CD4-positive, alpha-beta T cell treated with Interleukin-15 for 1 hour (primary cell): ENCODE measurements around the gene EMILIN2.

ENCODE experiments used
- DNase-seq: peaks from one replicate; pipeline ENCODE4 v3.0.0-alpha.2; 2020

The EMILIN2 gene

DNA sequence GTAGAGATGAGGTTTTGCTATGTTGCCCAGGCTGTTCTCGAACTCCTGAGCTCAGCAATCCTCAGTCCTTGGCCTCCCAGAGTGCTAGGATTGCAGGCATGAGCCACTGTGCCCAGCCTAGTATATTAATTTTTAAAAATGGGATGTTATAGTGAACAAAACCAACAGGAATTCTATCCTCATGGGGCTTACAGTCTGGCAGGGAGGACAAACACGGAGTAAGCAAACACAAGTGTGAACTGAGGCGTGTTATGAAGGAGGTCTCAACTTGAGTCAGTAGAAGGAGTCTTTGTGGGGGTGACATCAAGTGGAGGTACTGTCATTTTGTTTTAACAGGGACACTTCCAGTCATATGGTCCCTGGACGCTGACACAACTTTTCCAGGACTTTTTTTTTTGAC is 33.1 kb downstream of the EMILIN2 start:
- DNase-seq = no peak

DNA sequence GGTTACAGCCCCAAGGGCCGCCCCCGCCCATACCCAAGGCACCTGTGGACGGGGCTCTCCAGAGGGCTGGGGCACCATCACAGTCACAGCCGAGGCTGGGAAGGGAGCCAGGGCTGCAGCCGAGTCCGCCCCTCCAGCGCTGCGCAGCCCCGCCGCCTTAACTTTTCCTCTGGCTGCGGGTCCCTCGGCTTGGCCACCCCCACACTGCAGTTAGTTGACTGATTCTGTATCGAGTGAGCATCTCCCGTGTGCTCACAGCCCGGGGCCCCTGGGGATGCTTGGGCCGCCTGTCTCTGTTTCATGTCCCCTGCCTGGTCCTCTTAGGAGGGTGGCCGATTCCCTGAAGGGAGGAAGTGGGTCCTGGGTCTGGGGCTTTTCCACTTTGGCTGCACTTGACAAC is 33.7 kb downstream of the EMILIN2 start:
- DNase-seq = no peak

DNA sequence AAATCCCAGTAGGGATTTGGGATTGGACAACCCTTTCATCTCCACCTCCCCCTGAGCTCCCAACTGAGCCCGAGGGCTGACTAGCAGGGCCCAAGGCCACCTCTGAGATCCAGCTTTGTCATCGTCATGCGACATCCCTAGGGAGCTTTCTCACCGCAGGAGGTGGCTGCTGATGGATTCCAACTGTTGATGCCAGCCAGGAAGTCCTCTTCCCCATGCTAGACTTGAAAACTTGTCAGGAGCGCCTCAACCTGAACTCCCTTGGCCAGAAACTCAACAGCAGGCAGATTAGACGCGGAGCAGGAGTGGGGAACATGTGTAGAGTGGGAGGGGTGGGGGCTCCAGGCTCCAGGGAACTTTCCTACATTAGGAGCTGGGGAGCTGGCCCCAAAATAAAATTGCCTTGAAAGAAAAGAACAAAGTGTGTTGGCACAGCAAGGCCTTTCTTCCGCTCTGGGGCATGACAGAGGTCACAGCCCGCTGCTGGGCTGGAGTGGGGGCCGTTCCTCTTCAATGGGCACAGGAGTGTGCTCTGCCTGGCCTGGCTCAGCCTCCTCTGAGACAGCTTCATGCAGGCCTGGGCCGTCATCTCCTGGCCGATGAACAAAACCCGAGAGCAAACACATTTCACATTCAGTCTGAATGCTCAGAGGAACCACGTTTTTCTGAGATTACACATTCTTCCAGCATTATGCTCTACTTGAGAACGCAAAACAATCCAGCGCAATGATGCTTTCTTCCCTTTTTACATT is 34.5 kb downstream of the EMILIN2 start:
- no peak for DNase-seq

DNA sequence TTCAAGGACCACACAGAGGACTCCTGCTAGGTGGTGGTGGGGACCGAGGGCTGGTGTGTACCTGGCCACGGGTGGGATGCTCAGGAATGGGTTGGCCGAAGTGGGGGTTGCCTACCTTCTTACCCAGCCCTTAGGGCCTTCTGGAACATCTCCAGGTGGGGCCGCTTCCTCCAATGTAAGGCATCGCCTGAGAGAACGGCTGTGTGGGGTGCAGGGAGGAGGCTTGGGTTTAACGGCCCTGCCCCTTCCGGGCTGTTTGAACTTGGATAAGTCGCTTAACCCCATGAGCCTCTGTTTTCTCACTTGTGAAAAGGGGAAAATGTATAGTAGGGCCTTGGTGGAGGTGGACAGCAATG is 35.0 kb downstream of the EMILIN2 start:
- no peak for DNase-seq

DNA sequence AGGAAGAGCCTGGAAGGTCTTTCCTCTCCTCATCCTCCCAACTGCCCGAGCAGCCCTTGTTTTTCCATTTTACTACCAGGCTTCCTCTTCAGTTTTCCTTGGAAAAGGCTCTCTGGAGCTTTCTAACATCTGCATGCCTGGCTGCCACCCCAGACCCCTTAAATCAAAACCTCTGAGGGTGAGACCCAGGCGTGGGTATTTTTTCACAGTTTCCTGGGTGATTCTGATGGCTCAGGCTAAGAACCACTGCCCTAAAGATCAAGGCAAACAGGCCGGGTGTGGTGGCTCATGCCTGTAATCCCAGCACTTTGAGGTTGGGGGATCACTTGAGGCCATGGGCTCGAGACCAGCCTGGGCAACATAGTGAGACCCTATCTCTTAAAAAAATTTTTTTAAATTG is 35.4 kb downstream of the EMILIN2 start:
- DNase-seq = no peak

DNA sequence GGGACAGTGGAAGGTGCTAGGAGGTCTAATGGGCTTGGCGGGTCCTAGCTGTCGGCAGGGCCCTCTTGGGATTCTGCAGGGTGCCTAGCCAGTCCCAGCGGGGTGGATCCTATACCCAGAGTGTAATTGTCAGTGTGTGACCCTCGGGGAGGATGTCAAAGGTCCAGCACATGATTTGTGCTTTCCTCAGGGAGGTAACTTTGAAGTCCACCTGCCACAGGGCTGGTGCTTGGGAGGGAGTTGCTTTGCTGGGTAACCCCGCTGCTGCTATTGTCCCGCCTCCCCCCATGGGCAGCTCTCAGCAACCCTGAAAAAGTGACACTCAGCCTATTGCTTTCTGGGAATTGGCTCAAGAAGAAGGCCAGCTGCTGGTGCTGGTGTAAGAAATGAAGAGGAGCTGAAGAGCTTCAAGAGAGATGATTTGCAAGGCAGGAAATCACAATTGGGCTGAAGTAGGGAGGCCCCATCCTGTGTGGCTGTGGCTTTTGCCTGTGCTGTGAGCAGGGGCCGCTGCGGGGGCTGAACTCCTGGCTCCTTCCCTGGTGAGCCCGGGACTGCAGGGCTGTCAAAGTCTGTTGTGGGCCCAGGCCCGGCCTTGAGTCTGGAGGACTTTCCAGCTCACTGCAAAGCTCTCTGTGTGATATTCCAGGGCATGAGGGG is 36.4 kb downstream of the EMILIN2 start:
- no peak for DNase-seq

DNA sequence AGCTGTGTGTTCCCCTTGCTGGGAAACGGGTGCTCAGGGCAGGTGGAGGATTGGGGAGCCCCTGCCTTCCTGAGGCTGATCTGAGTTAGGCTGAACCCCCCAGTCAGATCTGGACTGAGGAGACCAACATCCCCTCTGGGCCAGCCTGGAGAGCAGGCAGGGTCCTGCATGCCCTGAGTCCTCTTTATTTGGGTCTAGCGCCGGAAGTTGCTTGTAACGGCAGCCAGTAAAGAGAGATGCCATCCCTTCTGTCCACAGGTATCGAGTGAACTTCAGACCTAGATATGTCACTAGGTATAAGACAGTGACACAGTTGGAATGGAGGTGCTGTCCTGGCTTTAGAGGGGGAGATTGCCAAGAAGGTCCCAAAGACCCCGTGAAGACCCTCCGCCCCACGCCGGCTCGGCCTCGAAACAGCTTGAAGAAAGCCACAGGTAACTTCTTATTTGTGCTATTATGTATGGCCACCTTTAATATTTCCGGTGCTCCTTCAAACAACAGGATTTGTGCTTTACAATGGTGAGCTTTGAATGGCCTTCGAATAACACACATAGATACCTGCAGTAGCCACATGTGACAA is 38.0 kb downstream of the EMILIN2 start:
- DNase-seq = no peak

DNA sequence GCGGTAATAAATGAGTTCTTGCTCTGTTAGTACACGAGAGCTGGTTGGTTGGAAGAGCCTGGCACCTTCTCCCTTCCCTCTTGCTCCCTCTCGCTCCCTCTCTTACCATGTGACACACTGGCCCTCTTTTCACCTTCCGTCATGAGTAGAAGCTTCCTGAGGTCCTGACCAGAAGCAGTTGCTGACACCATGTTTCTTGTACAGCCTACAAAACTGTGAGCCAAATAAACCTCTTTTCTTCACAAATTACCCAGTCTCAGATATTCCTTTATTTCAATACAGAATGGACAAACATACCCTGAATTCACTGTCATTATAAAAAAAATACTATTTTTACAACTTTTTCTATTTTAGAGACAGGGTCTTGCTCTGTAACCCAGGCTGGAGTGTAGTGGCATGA is 40.7 kb downstream of the EMILIN2 start:
- no peak for DNase-seq

DNA sequence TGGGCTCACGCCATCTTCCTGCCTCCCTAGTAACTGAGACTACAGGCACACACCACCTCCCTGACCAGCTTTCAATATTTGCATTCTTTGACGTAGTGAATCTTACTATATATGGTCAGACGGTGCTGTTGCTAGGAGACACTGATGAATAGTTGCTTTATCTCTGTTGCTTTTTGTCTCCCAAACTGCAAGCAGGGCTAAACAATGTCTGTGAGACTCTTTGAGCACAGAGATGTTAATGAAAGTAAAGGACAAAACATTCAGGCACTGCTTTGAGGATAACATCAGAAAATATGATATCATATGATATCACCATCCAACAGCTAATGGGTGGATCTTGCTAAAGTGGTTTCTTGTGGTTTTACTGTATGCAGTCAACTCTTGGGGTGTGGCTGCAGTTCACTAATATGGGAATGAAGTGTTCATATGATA is 43.0 kb downstream of the EMILIN2 start:
- DNase-seq = peak; percentile 35

DNA sequence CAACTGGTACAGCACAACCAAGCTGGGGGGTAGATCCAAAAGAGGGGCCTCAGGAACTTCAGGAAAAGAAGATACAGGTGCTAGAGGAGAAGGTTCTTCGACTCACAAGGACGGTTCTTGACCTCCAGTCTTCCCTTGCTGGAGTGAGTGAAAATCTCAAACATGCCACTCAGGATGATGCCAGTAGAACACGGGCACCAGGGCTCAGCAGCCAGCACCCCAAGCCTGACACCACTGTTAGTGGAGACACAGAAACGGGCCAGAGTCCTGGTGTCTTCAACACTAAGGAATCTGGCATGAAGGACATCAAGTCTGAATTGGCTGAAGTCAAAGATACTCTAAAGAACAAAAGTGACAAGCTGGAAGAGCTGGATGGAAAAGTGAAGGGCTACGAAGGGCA is 43.8 kb downstream of the EMILIN2 start:
- DNase-seq = no peak

DNA sequence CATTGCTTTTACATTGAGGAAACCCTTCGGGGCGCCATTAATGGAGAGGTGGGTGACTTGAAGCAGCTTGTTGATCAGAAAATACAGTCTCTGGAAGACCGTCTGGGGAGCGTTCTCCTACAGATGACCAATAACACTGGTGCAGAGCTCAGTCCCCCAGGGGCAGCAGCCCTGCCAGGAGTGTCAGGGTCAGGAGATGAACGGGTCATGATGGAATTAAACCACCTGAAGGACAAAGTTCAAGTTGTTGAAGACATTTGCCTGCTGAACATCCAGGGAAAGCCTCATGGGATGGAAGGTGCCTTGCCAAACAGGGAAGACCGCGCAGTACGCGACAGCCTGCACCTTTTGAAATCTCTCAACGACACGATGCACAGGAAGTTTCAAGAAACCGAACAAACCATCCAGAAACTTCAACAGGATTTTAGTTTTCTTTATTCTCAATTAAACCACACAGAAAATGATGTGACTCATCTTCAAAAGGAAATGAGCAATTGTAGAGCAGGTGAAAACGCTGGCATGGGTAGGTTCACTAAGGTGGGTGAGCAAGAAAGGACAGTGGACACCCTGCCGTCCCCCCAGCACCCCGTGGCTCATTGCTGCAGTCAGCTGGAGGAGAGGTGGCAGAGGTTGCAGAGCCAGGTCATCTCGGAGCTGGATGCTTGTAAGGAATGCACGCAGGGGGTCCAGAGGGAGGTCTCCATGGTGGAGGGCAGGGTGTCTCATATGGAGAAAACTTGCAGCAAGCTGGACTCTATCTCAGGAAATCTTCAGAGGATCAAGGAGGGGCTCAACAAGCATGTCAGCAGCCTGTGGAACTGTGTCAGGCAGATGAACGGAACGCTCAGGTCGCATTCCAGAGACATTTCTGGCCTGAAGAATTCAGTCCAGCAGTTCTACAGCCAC is 45.0 kb downstream of the EMILIN2 start:
- no peak for DNase-seq

DNA sequence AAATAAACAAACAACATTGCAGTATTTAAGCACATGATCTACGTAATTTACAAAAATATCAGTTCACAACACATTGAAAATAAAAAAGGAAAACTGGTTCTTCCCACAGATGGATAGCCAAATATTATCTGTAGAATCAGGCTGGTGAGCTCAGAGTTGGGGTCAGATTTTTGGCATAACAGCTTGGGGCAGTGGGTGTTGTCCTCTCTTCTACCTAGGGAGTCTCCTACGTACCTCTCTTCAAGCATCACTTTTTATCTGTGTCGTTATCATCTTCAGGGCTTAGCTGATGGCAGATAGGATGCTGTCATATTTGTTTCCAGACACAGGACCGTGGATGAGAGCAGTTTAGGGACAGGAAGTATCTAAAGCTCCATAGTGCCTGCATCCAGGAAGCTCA is 46.2 kb downstream of the EMILIN2 start:
- DNase-seq = no peak

DNA sequence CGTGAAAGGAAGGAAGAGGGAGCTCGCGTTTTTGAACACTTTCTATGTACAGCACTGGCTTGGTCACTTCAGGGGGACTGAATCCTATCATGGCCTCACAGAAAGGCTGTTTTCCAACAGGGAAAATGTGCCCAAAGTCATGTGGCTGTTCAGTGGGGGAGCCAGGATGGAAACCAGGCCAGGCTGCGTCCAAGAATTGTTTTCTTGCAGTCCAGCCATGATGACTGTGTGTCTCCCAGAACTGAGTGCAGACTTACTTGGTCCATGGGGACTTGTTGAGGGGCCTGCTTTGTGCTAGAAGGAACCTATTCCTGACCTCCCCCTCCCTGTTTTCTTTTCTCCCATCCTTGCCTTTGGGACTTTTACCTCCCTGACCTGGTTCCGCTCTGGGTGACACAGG is 46.9 kb downstream of the EMILIN2 start:
- no peak for DNase-seq

DNA sequence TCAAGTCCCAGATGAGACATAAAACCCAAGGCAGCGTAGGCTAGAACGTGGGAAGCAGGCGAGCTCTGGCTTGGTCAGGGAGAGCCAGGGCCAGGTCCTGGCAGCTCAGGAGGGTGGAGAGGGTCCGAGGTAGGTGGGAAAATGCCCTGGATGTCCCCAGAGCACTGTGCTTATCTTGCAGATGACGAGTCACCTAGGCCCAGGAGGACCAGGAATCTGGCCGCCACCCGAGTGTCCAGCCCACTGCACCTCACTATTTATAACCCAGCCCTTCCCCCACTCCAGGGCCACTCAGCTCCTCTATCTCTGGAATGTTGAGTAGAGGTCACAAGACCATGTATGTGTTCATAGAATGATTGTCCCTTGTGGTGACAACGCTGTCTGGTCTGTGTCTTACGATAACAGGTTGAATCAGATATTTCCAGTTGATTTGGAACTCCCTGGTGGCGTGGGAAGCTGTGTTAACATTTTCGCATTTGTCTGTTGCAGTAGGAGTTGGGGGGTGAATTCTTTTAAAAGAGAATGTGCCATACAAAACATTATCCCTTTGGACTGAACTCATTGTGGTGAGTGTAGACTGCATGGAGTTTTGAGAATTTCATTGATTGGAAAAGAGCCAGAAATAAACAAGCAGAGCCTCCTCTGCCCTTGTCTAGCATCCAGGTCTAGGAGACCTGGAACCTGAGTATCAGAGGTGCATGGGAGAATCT is 47.5 kb downstream of the EMILIN2 start:
- no peak for DNase-seq

DNA sequence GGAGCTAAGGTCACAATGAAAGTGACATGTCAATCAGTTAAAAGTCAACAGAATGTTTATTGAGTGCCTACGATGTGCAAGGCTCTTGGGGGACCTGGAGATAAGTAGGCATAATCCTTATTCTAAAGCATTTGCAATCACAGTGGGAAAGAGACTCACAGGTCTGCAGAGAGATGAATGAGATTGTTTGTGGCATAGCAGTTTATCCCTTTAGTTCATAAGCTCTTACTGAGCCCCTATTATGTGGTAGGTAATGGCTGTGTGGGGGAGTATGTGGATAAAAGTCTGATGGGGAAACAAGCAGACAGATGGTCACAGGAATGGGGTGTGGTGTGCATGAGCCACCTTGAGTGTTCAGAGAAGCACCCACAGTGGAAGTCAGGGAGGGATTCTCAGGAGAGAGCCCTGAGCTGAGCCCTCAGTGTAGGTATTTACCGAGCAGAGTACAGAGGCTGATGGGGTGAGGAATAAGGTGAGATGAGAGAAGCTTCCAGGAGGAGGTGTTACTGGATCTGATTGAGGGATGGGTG is 48.1 kb downstream of the EMILIN2 start:
- no peak for DNase-seq

DNA sequence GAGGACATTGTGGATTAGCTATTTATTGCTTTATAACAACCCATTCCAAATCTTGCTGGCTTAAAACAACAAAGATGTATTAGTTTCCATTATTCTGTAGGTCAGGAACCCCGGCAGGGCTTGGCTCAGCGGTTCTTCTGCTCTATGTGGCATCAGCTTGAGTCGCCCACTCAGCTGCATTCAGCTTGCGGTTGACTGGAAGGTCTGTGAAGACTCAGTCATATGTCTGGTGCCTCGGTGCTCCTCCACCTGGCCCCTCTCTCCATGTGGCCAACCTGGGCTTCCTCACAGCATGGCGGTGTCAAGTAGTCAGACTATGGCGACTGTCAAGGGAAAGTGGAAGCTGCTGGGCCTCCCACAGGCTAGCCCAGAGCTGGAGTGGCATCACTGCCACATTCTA is 48.6 kb downstream of the EMILIN2 start:
- DNase-seq = no peak

DNA sequence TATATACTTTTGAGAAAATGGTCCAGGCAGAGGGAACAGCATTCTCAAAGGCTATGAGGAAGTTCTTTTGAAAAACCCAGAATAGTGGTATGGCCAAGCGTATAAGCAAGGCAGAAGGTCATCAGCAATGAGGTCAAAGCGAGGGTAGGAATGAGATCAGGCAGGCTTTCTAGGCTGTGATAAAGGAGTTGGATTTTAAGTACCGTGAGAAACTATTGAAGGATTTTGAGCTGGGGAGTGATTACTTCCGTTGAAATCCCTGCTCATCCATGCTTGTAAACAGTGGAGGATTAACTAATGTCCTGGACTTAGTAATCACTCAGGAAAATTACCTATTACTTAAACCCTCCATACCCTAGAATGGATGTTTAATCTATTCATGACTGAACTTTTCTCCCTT is 50.2 kb downstream of the EMILIN2 start:
- no peak for DNase-seq

DNA sequence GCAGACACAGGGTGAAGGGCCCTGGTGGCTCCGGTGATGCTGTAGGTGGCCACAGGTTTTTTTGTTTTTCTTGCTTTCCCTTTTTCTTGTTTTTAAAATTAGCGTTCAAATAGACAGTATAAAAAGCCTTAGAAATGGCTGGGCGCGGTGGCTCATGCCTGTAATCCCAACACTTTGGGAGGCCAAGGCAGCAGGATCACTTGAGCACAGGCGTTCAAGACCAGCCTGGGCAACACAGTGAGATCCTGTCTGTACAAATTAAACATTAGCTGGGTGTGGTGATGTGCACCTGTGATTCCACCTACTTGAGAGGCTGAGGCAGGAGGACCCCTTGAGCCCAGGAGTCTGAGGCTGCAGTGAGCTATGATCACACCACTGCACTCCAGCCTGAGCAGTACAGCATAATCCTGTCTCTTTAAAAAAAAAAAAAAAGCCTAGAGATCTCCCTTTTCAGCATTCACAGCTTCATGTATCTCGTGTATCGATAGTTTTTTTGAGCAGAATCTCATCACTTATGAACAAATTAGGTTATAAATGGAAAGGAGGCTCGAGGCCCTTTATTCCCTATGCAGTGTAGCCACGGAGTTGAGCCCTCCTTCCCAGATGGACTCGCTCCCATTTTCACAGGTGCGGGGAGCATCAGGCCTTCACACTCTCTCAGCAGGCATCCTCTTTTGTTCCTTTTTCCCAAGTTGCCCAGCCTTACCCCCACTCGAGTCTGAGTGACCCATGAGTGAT is 50.8 kb downstream of the EMILIN2 start:
- DNase-seq = no peak

DNA sequence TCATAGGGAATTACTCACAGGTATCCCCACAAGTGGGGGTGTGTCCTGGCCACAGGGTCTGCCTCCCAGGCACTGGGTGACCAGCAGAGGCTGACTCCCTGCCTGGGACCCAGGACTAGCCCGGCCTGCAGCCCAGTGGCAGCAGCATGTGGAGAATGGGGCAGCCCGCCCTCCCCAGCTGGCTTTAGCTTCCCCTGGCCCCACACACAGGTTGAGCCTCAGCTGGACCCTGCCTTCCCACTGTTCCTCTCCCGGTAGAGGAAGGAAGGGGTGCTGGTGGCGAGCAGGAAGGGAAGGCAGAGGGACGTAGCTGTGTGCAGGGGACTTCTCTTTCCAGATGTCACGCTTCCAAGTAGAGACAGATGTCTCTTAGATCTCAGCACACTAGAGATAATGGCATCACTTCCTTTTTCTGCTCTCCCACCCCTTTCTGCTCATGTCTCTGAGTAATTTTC is 51.4 kb downstream of the EMILIN2 start:
- DNase-seq = no peak

DNA sequence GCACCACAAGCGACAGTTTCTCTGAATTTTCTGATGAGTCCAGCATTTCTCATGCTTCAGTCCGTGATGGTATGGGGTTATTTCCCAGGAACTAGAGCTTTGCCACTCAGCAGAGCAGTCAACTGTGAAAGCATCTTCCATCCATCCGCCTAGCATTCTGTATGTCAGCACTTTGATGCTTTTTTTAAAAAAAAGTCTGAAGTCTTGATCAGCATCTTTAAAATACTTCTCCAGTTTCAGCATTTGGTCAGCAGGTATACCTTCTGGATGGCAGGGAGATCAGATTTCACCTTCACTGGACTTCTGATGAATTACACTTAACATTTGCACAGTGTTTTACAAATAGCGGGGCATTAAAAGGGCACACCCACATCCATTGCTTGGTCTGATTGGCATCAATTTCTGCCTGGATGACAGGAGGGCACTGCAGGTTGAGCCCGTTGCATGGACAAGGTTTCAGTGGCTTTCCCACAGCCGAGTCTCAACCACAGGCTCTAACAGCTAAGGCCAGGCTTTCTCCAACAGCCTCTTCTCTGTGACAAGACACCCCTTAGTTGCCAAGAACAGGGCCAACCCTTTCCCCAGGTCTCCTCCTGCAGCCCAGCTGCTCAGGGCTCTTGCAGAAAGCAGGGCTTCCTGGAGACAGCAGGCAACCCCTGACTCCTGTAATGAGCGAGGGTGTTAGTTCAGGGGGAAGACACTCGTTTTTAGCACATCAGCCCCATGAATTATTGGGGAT is 54.0 kb downstream of the EMILIN2 start:
- no peak for DNase-seq

DNA sequence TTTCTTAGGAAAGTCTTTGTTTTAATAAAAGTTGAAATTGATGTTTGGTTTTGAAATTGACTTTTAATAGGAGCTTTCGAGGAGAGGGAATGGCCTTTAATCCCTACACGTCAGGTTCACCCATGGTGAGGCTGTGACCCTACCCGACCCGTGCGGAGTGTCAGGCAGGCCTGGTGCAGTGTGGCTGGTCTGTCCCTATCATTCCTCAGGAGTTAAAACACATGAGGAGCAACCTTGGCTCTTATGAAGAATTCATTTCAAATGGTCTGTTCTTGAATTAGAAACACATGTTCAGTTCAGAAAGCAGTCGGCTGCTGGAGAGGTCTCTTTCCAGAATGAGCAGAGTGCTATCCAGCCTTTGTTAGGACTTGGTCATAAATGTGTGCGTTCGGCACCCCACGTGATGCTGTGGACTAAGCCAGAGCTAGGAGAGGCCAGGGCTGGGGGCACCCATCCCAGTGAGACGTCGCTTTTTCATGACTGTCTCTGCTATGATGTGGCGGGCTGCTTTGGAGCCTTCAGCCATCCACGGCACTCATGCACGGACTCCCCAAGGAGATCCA is 54.7 kb downstream of the EMILIN2 start:
- DNase-seq = no peak
